ENCODE data around the gene MCUB. TPM values are rescaled to one million over a fixed set of nuclear protein-coding genes. Genes with fewer than 3 reads are reported as not detected.
A peak's percentile ranks its signal among the peaks of the same experiment; 100 is the strongest.

The MCUB gene
- total RNA-seq, 1 donor from 2014 or later = 69.4 TPM

DNA sequence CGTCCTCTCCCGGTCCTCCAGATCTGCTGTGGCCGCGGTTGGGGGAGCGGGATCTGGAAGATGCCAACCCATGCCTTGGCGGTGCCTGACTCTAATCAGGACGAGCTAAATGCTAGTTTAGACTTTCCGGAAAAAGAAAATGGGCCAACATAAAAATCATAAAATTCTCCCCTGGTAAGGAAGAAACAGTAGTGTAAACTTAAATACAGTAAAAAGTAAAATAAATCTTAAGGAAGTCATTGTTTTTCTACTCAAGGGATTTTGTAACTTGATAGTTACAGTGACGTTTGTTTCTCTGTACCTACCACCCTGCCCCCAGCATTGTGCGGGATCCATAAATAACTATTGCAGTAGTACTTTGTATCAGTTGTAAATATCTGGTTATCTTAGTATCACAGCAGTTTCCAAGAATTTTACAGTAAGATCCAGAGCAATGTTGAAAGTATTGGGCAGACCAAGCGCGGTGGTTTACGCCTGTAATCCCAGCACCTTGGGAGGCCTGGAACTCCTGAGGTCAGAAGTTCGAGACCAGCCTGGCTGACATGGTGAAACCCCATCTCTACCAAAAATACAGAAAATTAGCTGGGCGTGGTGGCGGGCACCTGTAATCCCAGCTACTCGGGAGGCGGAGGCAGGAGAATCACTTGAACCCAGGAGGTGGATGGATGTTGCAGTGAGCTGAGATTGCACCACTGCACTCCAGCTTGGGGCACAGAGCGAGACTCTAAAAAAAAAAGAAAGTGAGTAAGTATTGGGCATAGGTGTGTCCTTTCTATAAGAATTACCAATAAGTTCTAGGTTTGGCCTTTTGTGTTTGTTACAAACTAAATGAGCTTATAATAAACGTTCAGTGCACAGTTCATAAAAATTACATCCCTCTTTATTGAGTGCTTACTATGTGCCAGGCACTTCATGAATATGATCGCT lies 170.8 kb downstream of the MCUB start:
- DNase-seq = peak; percentile 5

DNA sequence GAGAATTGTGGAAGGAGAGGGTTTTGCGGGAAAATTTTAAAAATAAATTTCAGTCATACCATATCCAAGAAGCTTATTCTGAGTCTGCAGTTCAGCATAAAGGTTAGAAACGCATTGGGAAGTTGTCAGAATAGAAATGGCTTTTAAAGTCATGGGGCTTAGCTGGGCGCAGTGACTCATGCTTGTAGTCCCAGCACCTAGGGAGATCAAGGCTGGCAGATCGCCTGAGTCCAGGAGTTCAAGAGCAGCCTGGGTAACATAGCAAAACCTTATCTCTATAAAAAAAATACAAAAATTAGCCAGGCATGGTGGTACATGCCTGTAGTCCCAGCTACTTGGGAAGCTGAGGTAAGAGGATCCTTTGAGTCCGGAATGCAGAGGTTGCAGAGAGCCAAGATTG lies 173.7 kb downstream of the MCUB start:
- no peak for DNase-seq

DNA sequence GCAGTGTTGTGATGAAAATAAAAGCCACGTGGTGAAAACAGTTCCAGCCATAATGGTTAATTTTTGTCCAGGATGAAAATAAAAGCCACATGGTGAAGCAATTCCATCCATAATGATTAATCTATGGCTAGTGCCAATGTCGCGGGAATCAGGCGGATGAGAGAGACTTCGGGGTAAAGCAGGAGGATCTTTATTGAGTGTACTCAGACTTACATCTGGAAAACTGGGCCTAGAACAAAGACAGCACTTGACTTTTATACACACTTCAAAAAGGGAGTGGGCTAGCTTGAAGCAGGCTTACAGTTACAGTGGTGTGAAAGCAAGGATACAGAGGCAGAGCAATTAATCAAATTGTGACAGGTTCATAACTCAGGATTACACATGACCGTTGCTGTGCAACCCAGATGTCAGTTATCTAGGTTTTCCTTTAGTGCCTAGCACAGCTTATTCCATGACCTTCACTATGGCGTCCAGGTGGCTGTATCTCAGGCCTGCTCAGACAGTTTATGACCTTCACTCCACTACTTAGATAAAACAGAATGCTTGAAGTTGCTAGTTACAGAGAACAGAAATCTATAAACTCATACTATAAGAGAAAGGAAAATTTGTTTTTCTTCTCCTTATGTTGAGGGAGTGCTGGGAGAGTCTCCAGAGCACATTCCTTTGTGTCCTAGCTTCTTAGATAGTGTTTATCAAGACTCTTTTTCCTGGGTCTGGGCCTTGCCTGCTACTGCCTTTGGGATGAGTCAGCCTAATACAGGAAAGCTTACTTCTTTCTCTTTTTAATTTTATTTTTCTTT lies 175.7 kb downstream of the MCUB start:
- DNase-seq = no peak

Other genes starting within 250 kb of the MCUB start
- 15.1 and 24.2 TPM in 2 replicates for gene SEC24B, start 126.4 kb upstream of the MCUB start, total RNA-seq
- gene CASP6, start 143.2 kb downstream of the MCUB start, total RNA-seq = 71.5 and 71.8 TPM in 2 replicates
- gene PLA2G12A, start 169.8 kb downstream of the MCUB start, total RNA-seq = 15.4 and 49.2 TPM in 2 replicates
- gene CFI, start 241.8 kb downstream of the MCUB start, total RNA-seq = 94.8 and 132 TPM in 2 replicates

All from dermis blood vessel endothelial cell (primary cell).